ENCODE results near the gene ABHD15. TPM values are rescaled to one million over a fixed set of nuclear protein-coding genes. Genes with fewer than 3 reads are reported as not detected.
A peak's percentile ranks its signal among the peaks of the same experiment; 100 is the strongest.

The ABHD15 gene
- total and polyA plus RNA-seq, 9 of the 15 experiments (the other 6 are each of a cell fraction or from before 2014, with no cell fraction given), result 0.85 to 4.2 (median 2.1) TPM

DNA sequence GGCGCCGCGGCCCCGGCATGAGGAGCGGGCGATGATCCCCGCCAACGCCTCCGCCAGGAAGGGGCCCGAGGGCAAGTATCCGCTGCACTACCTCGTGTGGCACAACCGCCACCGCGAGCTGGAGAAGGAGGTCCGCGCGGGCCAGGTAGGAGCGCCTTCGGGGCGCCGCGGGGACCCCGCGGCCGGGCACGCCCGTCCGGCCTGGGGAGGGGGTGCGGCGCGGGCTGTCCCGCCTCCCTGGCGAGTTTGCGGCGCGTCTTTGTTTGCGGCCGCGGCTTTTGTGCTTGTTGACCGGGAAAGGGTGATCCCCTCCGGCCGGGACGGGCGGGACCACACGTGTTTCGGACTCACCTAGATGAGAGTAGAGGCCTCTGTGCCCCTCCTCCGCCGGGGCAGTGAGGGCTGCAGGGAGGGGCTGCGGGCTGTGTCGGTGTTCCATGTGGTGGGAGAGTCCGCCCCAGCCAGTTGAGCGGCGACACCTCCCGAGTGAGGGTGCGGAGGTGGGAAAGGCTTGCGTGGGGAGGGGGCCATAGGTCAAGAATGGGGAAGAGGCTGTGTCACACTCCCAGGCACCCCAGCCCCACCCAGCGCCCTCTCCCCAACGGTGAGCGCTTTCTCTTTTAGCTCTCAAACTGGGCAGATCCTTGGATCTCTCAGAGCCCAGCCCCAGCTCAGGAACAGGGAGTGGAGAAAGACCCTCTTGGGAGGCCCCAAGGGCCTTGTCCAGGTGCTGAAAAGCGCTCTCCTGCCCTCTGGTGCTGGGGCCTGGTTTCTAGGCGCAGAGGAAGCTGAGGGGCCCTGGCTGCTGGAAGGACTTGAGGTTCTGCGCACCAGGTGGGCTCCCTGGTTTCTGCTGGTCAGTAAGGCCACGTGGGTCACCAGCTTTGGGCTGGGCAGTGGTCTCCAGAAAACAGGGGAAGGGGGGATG is 27.0 kb upstream of the ABHD15 start (continued):
- TF ChIP-seq, protein P1, sequence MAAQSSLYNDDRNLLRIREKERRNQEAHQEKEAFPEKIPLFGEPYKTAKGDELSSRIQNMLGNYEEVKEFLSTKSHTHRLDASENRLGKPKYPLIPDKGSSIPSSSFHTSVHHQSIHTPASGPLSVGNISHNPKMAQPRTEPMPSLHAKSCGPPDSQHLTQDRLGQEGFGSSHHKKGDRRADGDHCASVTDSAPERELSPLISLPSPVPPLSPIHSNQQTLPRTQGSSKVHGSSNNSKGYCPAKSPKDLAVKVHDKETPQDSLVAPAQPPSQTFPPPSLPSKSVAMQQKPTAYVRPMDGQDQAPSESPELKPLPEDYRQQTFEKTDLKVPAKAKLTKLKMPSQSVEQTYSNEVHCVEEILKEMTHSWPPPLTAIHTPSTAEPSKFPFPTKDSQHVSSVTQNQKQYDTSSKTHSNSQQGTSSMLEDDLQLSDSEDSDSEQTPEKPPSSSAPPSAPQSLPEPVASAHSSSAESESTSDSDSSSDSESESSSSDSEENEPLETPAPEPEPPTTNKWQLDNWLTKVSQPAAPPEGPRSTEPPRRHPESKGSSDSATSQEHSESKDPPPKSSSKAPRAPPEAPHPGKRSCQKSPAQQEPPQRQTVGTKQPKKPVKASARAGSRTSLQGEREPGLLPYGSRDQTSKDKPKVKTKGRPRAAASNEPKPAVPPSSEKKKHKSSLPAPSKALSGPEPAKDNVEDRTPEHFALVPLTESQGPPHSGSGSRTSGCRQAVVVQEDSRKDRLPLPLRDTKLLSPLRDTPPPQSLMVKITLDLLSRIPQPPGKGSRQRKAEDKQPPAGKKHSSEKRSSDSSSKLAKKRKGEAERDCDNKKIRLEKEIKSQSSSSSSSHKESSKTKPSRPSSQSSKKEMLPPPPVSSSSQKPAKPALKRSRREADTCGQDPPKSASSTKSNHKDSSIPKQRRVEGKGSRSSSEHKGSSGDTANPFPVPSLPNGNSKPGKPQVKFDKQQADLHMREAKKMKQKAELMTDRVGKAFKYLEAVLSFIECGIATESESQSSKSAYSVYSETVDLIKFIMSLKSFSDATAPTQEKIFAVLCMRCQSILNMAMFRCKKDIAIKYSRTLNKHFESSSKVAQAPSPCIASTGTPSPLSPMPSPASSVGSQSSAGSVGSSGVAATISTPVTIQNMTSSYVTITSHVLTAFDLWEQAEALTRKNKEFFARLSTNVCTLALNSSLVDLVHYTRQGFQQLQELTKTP (IDR thresholded peaks at IDR 0.05; ENCODE audit: low read depth in 1 of 2, partially characterized antibody in 2 of 2), result peak in 1 of 2 experiments; percentile 97
- TF ChIP-seq, protein P2, sequence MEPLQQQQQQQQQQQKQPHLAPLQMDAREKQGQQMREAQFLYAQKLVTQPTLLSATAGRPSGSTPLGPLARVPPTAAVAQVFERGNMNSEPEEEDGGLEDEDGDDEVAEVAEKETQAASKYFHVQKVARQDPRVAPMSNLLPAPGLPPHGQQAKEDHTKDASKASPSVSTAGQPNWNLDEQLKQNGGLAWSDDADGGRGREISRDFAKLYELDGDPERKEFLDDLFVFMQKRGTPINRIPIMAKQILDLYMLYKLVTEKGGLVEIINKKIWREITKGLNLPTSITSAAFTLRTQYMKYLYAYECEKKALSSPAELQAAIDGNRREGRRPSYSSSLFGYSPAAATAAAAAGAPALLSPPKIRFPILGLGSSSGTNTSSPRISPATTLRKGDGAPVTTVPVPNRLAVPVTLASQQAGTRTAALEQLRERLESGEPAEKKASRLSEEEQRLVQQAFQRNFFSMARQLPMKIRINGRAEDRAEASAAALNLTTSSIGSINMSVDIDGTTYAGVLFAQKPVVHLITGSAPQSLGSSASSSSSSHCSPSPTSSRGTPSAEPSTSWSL (CRISPR knock-in tag; IDR thresholded peaks at IDR 0.05; ENCODE audit: borderline replicate concordance), result no peak
- TF ChIP-seq NR1H2 (CRISPR knock-in tag; IDR thresholded peaks at IDR 0.05) (no peak), BACH1 (tag; IDR thresholded peaks at IDR 0.05) (no peak), MAZ (CRISPR knock-in tag; conservative IDR thresholded peaks at IDR 0.05 in 1 of 2, IDR thresholded peaks at IDR 0.05 in 1 of 2) (peak in 1 of 2 experiments; percentile 92; a peak in 2 of 4 replicates), ZNF212 (CRISPR knock-in tag; IDR thresholded peaks at IDR 0.05) (no peak), ZNF584 (CRISPR knock-in tag; IDR thresholded peaks at IDR 0.05; ENCODE audit: low read depth) (no peak)
- TF ChIP-seq, protein P3, sequence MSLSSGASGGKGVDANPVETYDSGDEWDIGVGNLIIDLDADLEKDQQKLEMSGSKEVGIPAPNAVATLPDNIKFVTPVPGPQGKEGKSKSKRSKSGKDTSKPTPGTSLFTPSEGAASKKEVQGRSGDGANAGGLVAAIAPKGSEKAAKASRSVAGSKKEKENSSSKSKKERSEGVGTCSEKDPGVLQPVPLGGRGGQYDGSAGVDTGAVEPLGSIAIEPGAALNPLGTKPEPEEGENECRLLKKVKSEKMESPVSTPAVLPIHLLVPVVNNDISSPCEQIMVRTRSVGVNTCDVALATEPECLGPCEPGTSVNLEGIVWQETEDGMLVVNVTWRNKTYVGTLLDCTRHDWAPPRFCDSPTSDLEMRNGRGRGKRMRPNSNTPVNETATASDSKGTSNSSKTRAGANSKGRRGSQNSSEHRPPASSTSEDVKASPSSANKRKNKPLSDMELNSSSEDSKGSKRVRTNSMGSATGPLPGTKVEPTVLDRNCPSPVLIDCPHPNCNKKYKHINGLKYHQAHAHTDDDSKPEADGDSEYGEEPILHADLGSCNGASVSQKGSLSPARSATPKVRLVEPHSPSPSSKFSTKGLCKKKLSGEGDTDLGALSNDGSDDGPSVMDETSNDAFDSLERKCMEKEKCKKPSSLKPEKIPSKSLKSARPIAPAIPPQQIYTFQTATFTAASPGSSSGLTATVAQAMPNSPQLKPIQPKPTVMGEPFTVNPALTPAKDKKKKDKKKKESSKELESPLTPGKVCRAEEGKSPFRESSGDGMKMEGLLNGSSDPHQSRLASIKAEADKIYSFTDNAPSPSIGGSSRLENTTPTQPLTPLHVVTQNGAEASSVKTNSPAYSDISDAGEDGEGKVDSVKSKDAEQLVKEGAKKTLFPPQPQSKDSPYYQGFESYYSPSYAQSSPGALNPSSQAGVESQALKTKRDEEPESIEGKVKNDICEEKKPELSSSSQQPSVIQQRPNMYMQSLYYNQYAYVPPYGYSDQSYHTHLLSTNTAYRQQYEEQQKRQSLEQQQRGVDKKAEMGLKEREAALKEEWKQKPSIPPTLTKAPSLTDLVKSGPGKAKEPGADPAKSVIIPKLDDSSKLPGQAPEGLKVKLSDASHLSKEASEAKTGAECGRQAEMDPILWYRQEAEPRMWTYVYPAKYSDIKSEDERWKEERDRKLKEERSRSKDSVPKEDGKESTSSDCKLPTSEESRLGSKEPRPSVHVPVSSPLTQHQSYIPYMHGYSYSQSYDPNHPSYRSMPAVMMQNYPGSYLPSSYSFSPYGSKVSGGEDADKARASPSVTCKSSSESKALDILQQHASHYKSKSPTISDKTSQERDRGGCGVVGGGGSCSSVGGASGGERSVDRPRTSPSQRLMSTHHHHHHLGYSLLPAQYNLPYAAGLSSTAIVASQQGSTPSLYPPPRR (CRISPR knock-in tag; IDR thresholded peaks at IDR 0.05; ENCODE audit: borderline replicate concordance), result no peak; the same call in 1 of the 2 replicates
- TF ChIP-seq, protein P4, sequence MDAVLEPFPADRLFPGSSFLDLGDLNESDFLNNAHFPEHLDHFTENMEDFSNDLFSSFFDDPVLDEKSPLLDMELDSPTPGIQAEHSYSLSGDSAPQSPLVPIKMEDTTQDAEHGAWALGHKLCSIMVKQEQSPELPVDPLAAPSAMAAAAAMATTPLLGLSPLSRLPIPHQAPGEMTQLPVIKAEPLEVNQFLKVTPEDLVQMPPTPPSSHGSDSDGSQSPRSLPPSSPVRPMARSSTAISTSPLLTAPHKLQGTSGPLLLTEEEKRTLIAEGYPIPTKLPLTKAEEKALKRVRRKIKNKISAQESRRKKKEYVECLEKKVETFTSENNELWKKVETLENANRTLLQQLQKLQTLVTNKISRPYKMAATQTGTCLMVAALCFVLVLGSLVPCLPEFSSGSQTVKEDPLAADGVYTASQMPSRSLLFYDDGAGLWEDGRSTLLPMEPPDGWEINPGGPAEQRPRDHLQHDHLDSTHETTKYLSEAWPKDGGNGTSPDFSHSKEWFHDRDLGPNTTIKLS (IDR thresholded peaks at IDR 0.05; ENCODE audit: borderline replicate concordance, low read depth), result no peak
- TF ChIP-seq, protein P5, sequence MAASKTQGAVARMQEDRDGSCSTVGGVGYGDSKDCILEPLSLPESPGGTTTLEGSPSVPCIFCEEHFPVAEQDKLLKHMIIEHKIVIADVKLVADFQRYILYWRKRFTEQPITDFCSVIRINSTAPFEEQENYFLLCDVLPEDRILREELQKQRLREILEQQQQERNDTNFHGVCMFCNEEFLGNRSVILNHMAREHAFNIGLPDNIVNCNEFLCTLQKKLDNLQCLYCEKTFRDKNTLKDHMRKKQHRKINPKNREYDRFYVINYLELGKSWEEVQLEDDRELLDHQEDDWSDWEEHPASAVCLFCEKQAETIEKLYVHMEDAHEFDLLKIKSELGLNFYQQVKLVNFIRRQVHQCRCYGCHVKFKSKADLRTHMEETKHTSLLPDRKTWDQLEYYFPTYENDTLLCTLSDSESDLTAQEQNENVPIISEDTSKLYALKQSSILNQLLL (CRISPR knock-in tag; IDR thresholded peaks at IDR 0.05; ENCODE audit: borderline replicate concordance), result no peak
